Fibroblast of skin of abdomen (primary cell): ENCODE data around the gene MRPS12.
A peak's percentile ranks its signal among the peaks of the same experiment; 100 is the strongest.

Experiments used
- DNase-seq: peaks from one replicate; pipeline ENCODE4 v3.0.0-alpha.2; 2013

MRPS12 gene

GRCh38 chr19:38975861-38976271 is 45.1 kb downstream of the MRPS12 start:
- DNase-seq: no peak

GRCh38 chr19:38977445-38978325 is 46.9 kb downstream of the MRPS12 start:
- DNase-seq: peak; percentile 52

GRCh38 chr19:38978326-38978689 is 47.6 kb downstream of the MRPS12 start:
- DNase-seq: no peak

- no peak for DNase-seq
These were observed 49.1 kb downstream of the MRPS12 start for GRCh38 chr19:38979812-38980211.

GRCh38 chr19:38980583-38981374 is 50.0 kb downstream of the MRPS12 start:
- no peak for DNase-seq
